ENCODE data around the gene FAM187B. TPM values are rescaled to one million over a fixed set of nuclear protein-coding genes. Genes with fewer than 3 reads are reported as not detected.

FAM187B gene
- total RNA-seq, 1 experiment from 2014 or later: not detected

- H3K4me3 ChIP-seq: no peak overlapping the region
- no peaks in the 10 kb centered on the region for H3K4me1 ChIP-seq (replicated peaks)
- no peaks in the 10 kb centered on the region for H3K9me3 ChIP-seq (replicated peaks)
- no peak overlapping the region for H3K27ac ChIP-seq
- H3K27me3 ChIP-seq (replicated peaks): peaks cover 3% of the 10 kb centered on the region; the same call in 1 of the 2 replicates
- DNase-seq (ENCODE audit: low read depth in 1 of 2, low spot score in 2 of 2): no peak
- H3K36me3 ChIP-seq: no peaks in the 10 kb centered on the region
Observed at GRCh38 chr19:35217649-35217990, 10.9 kb downstream of the FAM187B start.

GRCh38 chr19:35216833-35217648 is 11.5 kb downstream of the FAM187B start:
- DNase-seq (ENCODE audit: low read depth in 1 of 2, low spot score in 2 of 2): no peak
- H3K27ac ChIP-seq: no peak overlapping the region
- no peaks in the 10 kb centered on the region for H3K36me3 ChIP-seq
- no peak overlapping the region for H3K4me3 ChIP-seq
- H3K9me3 ChIP-seq (replicated peaks): no peaks in the 10 kb centered on the region
- no peaks in the 10 kb centered on the region for H3K4me1 ChIP-seq (replicated peaks)
- peaks cover 3% of the 10 kb centered on the region; the same call in 1 of the 2 replicates for H3K27me3 ChIP-seq (replicated peaks)

GRCh38 chr19:35216016-35216832 is 12.3 kb downstream of the FAM187B start:
- no peak overlapping the region for H3K27ac ChIP-seq
- no peaks in the 10 kb centered on the region for H3K36me3 ChIP-seq
- H3K27me3 ChIP-seq (replicated peaks): peaks cover 3% of the 10 kb centered on the region; the same call in 1 of the 2 replicates
- no peak overlapping the region for H3K4me3 ChIP-seq
- no peak for DNase-seq (ENCODE audit: low read depth in 1 of 2, low spot score in 2 of 2)
- no peaks in the 10 kb centered on the region for H3K9me3 ChIP-seq (replicated peaks)
- H3K4me1 ChIP-seq (replicated peaks): no peaks in the 10 kb centered on the region

- H3K36me3 ChIP-seq: no peaks in the 10 kb centered on the region
- H3K27me3 ChIP-seq (replicated peaks): peaks cover 3% of the 10 kb centered on the region; the same call in 1 of the 2 replicates
- no peaks in the 10 kb centered on the region for H3K9me3 ChIP-seq (replicated peaks)
- no peak for DNase-seq (ENCODE audit: low read depth in 1 of 2, low spot score in 2 of 2)
- no peak overlapping the region for H3K4me3 ChIP-seq
- H3K4me1 ChIP-seq (replicated peaks): no peaks in the 10 kb centered on the region
- no peak overlapping the region for H3K27ac ChIP-seq
Observed at GRCh38 chr19:35214766-35215422, 13.6 kb downstream of the FAM187B start.

GRCh38 chr19:35213663-35214632 is 14.6 kb downstream of the FAM187B start:
- no peak for DNase-seq (ENCODE audit: low read depth in 1 of 2, low spot score in 2 of 2)
- H3K9me3 ChIP-seq (replicated peaks): no peaks in the 10 kb centered on the region
- no peak overlapping the region for H3K4me3 ChIP-seq
- H3K27ac ChIP-seq: no peak overlapping the region
- peaks cover 3% of the 10 kb centered on the region; the same call in 1 of the 2 replicates for H3K27me3 ChIP-seq (replicated peaks)
- H3K4me1 ChIP-seq (replicated peaks): no peaks in the 10 kb centered on the region
- no peaks in the 10 kb centered on the region for H3K36me3 ChIP-seq

- H3K27me3 ChIP-seq (replicated peaks): peaks cover 3% of the 10 kb centered on the region; the same call in 1 of the 2 replicates
- H3K4me1 ChIP-seq (replicated peaks): no peaks in the 10 kb centered on the region
- H3K4me3 ChIP-seq: no peak overlapping the region
- no peak overlapping the region for H3K27ac ChIP-seq
- H3K9me3 ChIP-seq (replicated peaks): no peaks in the 10 kb centered on the region
- H3K36me3 ChIP-seq: no peaks in the 10 kb centered on the region
- no peak for DNase-seq (ENCODE audit: low read depth in 1 of 2, low spot score in 2 of 2)
Observed at GRCh38 chr19:35212241-35212640, 16.3 kb downstream of the FAM187B start.

GRCh38 chr19:35211545-35212230 is 16.9 kb downstream of the FAM187B start:
- no peaks in the 10 kb centered on the region for H3K36me3 ChIP-seq
- H3K4me3 ChIP-seq: no peak overlapping the region
- no peak for DNase-seq (ENCODE audit: low read depth in 1 of 2, low spot score in 2 of 2)
- H3K9me3 ChIP-seq (replicated peaks): no peaks in the 10 kb centered on the region
- H3K4me1 ChIP-seq (replicated peaks): no peaks in the 10 kb centered on the region
- H3K27ac ChIP-seq: no peak overlapping the region
- peaks cover 3% of the 10 kb centered on the region; the same call in 1 of the 2 replicates for H3K27me3 ChIP-seq (replicated peaks)

GRCh38 chr19:35209646-35210045 is 18.9 kb downstream of the FAM187B start:
- no peaks in the 10 kb centered on the region for H3K4me1 ChIP-seq (replicated peaks)
- DNase-seq (ENCODE audit: low read depth in 1 of 2, low spot score in 2 of 2): no peak

GRCh38 chr19:35208121-35208520 is 20.4 kb downstream of the FAM187B start:
- no peaks in the 10 kb centered on the region for H3K27me3 ChIP-seq (replicated peaks)
- no peaks in the 10 kb centered on the region for H3K36me3 ChIP-seq
- H3K4me1 ChIP-seq (replicated peaks): no peaks in the 10 kb centered on the region

More at GRCh38 chr19:35209646-35210045, 18.9 kb downstream of the FAM187B start:
- Histone ChIP-seq H3K27ac (no peak overlapping the region), H3K4me3 (no peak overlapping the region), H3K36me3 (no peaks in the 10 kb centered on the region), H3K9me3 (replicated peaks) (no peaks in the 10 kb centered on the region), H3K27me3 (replicated peaks) (peaks cover 3% of the 10 kb centered on the region; the same call in 1 of the 2 replicates)

GRCh38 chr19:35207391-35207871 is 21.1 kb downstream of the FAM187B start:
- Histone ChIP-seq H3K36me3 (no peaks in the 10 kb centered on the region), H3K27ac (no peak overlapping the region), H3K27me3 (replicated peaks) (no peaks in the 10 kb centered on the region), H3K4me3 (no peak overlapping the region), H3K4me1 (replicated peaks) (no peaks in the 10 kb centered on the region), H3K9me3 (replicated peaks) (no peaks in the 10 kb centered on the region)
- no peak for DNase-seq (ENCODE audit: low read depth in 1 of 2, low spot score in 2 of 2)

More at GRCh38 chr19:35208121-35208520, 20.4 kb downstream of the FAM187B start:
- H3K9me3 ChIP-seq (replicated peaks): no peaks in the 10 kb centered on the region
- H3K27ac ChIP-seq: no peak overlapping the region
- no peak overlapping the region for H3K4me3 ChIP-seq
- no peak for DNase-seq (ENCODE audit: low read depth in 1 of 2, low spot score in 2 of 2)

GRCh38 chr19:35206855-35207254 is 21.7 kb downstream of the FAM187B start:
- Histone ChIP-seq H3K4me3 (no peak overlapping the region), H3K27me3 (replicated peaks) (no peaks in the 10 kb centered on the region), H3K4me1 (replicated peaks) (no peaks in the 10 kb centered on the region), H3K27ac (no peak overlapping the region), H3K36me3 (no peaks in the 10 kb centered on the region), H3K9me3 (replicated peaks) (no peaks in the 10 kb centered on the region)
- no peak for DNase-seq (ENCODE audit: low read depth in 1 of 2, low spot score in 2 of 2)

GRCh38 chr19:35206379-35206778 is 22.2 kb downstream of the FAM187B start:
- Histone ChIP-seq H3K9me3 (replicated peaks) (no peaks in the 10 kb centered on the region), H3K36me3 (no peaks in the 10 kb centered on the region), H3K4me1 (replicated peaks) (no peaks in the 10 kb centered on the region), H3K4me3 (no peak overlapping the region), H3K27me3 (replicated peaks) (no peaks in the 10 kb centered on the region), H3K27ac (no peak overlapping the region)
- DNase-seq (ENCODE audit: low read depth in 1 of 2, low spot score in 2 of 2): no peak

Data from SJSA1 (cell line).